SU-DHL-6 (cell line): ENCODE results near the gene ZNF333.

Experiments
- CTCF ChIP-seq: fragments of 200-600 bp; sonication (generic); IDR thresholded peaks from one replicate; pipeline ENCODE4 v1.5.1; 2017; ENCODE audit warnings: antibody characterized with exemption, mild to moderate bottlenecking, low read length, moderate library complexity; ENCODE audit not compliant: insufficient read depth, poor library complexity, severe bottlenecking
- EZH2phosphoT487 ChIP-seq: fragments of 200-600 bp; sonication (generic), shearing (Covaris generic); conservative IDR thresholded peaks from 2 replicates; pipeline ENCODE4 v1.6.1; 2018; ENCODE audit warnings: mild to moderate bottlenecking, antibody characterized with exemption, low read length, moderate library complexity, mixed read lengths

GRCh38 chr19:14779151-14779550 lies 89.3 kb downstream of the ZNF333 start:
- TF ChIP-seq CTCF = no peak
- TF ChIP-seq EZH2phosphoT487 = no peak
